ENCODE data around the gene FRMD5. TPM values are rescaled to one million over a fixed set of nuclear protein-coding genes. Genes with fewer than 3 reads are reported as not detected.

Gene FRMD5
- total RNA-seq, 4 donors from 2014 or later = 0.13 to 0.37 (median 0.24) TPM; not detected in 1

DNA sequence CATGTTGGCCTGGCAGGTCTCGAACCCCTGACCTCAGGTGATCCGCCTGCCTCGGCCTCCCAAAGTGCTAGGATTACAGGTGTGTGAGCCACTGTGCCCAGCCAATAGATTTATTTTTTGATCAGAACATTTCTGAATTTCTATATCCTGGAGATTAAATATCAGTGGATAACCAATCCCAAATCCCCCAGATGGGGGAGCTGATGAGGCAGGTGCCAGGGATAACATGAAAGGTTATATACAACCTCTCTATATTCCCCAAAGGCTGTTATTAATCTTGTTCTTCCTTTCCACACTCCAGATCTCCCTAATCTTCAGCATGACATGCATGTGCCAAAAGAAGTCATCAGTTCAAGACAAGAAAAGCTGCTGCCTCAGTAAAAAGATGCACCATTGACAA is 256.0 kb downstream of the FRMD5 start:
- TF ChIP-seq, protein P1, sequence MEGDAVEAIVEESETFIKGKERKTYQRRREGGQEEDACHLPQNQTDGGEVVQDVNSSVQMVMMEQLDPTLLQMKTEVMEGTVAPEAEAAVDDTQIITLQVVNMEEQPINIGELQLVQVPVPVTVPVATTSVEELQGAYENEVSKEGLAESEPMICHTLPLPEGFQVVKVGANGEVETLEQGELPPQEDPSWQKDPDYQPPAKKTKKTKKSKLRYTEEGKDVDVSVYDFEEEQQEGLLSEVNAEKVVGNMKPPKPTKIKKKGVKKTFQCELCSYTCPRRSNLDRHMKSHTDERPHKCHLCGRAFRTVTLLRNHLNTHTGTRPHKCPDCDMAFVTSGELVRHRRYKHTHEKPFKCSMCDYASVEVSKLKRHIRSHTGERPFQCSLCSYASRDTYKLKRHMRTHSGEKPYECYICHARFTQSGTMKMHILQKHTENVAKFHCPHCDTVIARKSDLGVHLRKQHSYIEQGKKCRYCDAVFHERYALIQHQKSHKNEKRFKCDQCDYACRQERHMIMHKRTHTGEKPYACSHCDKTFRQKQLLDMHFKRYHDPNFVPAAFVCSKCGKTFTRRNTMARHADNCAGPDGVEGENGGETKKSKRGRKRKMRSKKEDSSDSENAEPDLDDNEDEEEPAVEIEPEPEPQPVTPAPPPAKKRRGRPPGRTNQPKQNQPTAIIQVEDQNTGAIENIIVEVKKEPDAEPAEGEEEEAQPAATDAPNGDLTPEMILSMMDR (IDR thresholded peaks at IDR 0.05) = no peak
- DNase-seq (ENCODE audit: low spot score) = no peak

DNA sequence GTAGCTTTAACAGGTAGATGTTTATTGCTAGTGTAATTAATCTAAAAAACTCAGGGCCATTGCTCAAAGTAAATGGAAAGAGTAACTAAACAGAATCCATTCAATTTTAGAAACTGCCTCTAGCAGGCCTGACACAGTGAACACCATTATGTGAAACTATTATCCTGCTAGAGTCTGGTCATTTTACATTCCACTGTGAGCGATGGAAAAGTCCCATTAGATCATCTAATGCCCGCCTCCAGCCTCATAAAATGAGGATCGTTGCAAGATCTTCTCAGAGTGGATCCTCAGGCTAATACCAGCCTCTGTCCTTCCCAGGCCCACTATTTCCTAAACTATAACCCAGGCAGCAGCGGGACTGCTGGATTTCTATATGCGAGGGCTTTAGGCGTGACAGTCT is 260.6 kb downstream of the FRMD5 start:
- TF ChIP-seq, protein P1 (IDR thresholded peaks at IDR 0.05) = no peak
- no peak for ATAC-seq (ENCODE audit: low FRiP score)

More for the DNA sequence above, 256.0 kb downstream of the FRMD5 start:
- no peak for ATAC-seq (ENCODE audit: low FRiP score)

DNA sequence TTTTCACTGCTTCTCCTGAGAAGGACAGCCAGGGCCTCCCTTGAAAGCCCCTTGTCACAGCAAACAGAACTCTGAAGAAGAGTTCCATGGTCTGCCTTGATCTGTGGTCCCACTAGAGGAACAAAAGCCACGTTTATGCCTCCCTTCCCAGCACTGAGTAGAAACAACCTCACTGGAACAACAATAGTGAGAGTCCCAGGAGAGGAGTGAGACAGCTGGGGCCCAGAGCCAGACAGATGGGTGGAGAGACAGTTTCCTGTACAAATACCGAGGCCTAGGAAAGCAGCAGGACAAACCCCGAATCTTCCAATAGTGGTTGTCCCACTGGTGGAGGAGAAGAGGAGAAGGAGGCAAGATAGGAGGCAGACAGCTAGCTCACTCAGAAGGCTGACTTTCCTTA is 262.2 kb downstream of the FRMD5 start:
- no peak for DNase-seq (ENCODE audit: low spot score)
- TF ChIP-seq, protein P1 (IDR thresholded peaks at IDR 0.05) = no peak
- ATAC-seq (ENCODE audit: low FRiP score) = no peak

More for the DNA sequence above, 260.6 kb downstream of the FRMD5 start:
- no peak for DNase-seq (ENCODE audit: low spot score)

DNA sequence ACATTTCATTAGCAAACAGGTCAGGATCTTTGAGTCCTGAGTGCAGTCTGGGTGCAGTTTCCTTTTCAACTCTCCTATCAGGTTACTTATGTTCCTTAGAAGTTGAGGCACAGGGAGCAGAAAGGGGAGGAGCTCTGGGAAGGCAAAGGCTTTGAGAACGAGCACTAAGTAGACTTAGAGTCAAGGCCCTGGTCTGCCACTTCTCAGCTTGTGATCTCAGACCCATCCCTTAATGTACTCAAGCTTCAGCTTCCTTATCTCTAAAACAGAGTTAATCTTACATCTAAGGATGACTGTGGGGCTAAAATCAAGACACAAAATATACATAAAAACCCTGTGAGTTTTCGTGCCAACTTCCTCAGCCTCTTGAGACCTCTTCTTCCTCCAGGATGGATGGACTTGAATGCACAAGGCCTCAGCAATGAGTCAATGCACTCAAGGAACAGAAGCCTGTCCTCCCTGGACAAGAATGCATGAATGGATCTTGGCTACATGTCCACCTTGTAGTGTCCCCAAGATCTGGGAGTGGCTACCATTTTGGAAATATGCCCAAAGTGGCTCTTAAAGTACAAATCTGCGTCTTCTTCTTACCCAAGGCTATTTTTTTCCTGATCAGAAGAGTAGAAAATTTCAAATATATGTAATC is 263.2 kb downstream of the FRMD5 start:
- ATAC-seq (ENCODE audit: low FRiP score) (no peak), DNase-seq (ENCODE audit: low spot score) (no peak)
- TF ChIP-seq, protein P1 (IDR thresholded peaks at IDR 0.05) = no peak

DNA sequence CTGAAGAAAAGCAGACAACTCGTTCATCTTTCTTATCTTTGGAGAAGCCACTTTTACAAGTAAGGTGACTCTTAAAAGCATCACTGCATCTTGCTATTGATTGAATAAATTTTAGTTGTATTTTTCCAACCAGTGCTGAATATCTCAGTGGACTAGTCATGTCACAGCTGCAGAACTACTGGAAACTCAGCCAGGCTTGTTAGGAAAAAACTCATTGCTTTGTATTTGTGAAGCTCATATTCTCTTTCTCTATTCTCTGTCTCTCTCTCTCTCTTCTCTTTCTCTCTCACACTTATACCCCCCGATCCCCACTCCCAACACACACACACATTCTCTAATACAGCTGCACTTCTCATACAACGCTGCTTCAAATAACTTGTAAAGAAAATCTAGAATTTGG is 264.0 kb downstream of the FRMD5 start:
- no peak for ATAC-seq (ENCODE audit: low FRiP score)

DNA sequence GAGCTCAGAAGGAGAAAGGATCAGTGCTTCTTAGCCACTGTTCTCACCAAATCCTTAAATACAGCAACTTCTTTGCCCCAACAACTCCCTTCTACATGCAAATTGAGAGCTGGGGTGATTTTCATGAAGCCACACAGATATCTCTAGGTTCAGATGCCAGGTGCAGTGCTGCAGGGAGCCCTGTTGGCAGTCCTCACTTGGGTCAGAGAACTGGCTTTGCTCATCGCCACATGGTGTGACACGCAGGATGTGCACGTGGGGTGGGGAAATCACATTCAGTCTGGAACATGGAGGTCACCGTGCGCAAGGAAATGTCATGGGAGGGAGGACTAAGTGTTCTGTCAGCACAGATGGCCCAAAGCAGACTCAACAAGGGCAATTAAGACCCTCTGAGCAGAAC is 264.5 kb downstream of the FRMD5 start:
- no peak for ATAC-seq (ENCODE audit: low FRiP score)
- no peak for DNase-seq (ENCODE audit: low spot score)
- TF ChIP-seq, protein P1 (IDR thresholded peaks at IDR 0.05) = no peak

More for the DNA sequence above, 264.0 kb downstream of the FRMD5 start:
- TF ChIP-seq, protein P1 (IDR thresholded peaks at IDR 0.05) = no peak
- no peak for DNase-seq (ENCODE audit: low spot score)

DNA sequence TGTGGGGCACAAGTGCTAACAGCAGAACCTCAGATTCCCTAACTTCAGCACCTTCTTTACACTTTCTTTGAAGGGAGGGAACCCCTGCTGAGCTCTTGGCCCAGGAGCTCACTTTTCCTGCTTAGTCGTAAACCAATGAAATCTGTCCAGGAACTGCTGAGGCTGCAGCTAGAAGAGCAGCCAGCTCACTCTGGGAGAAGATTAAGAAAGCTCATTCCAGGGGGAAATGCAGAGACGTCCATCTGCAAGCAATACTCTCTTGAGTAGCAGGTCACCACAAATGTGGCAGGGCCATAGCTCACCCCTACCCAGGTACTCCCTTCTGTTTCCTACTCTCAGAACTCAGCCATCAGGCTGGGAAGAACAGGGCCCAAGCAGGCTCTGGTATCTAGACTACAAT is 265.0 kb downstream of the FRMD5 start:
- DNase-seq (ENCODE audit: low spot score) (no peak), ATAC-seq (ENCODE audit: low FRiP score) (no peak)
- TF ChIP-seq, protein P1 (IDR thresholded peaks at IDR 0.05) = no peak

Data from omental fat pad (tissue), 4 donors.